SH-SY5Y (cell line): ENCODE data around the gene ADAMTS2.

Experiments used
- GATA2 ChIP-seq: IDR thresholded peaks from 2 replicates; pipeline ENCODE4 v1.6.1; 2011; ENCODE audit warnings: mild to moderate bottlenecking, low read depth, low read length
- GATA3 ChIP-seq: IDR thresholded peaks from 2 replicates; pipeline ENCODE4 v1.6.1; 2011; ENCODE audit warnings: low read depth, mild to moderate bottlenecking, low read length, moderate library complexity

DNA sequence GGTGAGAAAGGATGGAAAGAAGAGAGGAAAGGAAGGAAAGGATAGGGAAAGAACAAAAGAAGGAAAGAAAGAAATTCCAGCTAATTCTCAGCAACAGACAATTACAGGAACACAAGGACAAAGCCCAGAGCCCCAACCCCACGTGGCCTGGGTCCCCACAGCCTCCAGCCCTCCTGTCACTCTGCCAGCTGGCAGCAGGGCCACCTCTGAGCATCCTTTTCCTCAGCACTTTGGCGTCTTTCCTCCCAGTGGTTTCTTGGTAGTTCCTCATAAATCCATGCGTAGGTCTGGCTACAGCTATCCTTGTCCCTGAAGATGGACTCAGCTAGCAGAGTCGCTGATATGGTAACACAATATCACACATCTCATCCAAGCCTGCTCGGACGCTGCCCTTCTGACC, 28.3 kb downstream of the ADAMTS2 start:
- no peak for TF ChIP-seq GATA3
- no peak for TF ChIP-seq GATA2
